Left hindlimb (tissue), 1 donor: ENCODE measurements around the gene SLC5A1.
"Not testable (repeated sequence)": the region's sequence is repeated elsewhere in the genome, so short reads cannot be mapped to it uniquely, and the experiment has no call there.

Experiments
- DNase-seq: peaks from one replicate; pipeline ENCODE4 v3.0.0-alpha.2; 2018

SLC5A1 gene

DNA sequence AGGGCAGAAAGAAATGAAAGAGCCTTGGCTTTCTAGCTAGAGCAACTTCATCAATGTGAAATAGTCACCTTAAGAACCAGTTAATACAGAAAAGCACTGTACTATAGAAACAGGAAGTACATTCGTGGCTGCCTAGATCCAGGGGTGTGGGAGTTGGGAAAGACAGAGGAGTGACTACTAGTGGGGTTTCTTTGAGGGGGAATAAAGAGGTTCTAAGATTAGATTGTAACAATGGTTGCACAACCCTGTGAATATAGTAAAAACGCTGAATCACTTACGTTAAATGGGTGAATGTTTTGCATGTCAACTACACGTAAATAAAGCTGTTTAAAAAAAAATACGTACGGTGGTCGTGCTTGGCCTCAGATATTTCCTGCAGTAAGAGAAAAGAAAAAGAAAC lies 107.6 kb downstream of the SLC5A1 start:
- not testable (repeated sequence) for DNase-seq

GRCh38 chr22:32151641-32152040 lies 108.6 kb downstream of the SLC5A1 start:
- not testable (repeated sequence) for DNase-seq

- DNase-seq = not testable (repeated sequence)
These were observed 111.7 kb downstream of the SLC5A1 start for GRCh38 chr22:32154727-32155126.

DNA sequence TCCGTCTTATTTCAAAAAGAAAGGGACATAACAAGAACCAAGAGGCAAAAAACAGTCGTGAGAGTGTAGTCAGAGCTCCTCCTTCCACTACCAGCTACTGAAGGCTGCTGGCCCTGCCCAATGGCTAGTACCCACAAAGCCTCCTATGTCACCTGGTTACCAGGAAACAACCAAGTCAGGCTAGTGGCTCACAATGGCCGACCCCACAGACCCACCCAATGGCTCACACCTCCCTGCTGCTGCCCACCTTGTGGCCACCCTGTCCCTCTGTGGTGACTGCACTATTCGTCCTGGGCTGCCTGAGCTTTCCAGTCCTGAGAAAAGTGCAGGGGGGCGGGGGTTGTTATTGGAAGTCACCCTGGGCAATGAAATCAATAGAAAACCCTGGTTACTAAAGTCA lies 114.6 kb downstream of the SLC5A1 start:
- not testable (repeated sequence) for DNase-seq

DNA sequence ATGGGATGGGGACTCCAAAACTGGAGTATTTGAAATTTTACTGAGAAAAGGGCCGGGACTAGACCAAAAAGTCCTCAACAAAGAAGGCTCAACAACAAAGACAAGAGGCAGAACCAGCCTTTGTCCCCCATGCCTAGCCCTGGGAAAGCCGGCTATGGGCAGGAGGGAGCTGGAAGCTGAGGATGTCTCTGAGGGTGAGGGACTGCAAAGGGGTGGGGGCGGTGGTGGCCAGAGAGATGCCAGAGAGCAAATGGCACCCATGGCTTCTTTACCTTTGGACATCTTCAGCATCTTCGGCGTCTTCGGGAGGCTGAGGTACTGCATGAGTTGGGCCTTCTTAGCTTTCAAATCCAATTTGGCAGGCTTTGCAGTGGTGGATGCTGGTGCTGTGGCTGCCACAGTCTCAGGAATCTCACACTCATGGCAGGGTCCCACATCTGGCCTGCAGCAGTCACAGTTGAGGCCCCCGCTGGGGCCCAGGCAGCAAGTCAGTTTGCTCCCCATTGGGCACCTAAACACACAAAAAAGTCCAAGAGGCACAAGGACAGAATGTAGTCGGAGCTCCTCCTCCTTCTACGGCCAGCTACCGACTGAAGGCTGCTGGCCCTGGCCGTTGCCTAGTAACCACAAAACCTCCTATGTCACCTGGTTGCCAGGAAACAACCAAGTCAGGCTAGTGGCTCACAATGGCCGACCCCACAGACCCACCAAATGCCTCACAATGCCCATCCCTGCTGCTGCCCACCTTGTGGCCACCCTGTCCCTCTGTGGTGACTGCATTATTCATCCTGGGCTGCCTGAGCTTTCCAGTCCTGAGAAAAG lies 115.9 kb downstream of the SLC5A1 start, which contains the start of gene C22orf42:
TSS of gene C22orf42 (minus strand) at position 592 of the 822 bp plus-strand sequence. CDS start at position 504, 88 bp downstream.
- DNase-seq = no peak

DNA sequence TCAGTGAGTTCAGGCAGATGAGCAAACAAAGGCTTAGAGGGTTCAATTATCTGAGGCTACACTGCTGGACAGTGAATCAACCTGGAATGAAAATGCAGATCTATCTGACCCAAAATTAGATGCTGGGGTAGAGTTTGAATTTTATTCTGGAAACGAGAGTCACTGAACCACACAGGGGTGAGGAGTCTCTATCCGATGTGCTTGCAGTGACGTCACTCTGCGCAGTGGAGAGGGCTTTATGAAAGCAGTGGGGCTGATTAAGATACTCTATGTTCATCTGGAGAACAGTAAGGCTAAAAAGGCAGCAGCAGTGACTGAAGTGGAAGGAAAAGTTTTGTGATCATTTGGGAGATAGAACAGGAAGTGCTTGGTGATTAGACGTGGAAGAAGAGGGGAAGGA lies 117.3 kb downstream of the SLC5A1 start:
- not testable (repeated sequence) for DNase-seq
